ENCODE data around the gene MYO16.

The MYO16 gene

GRCh38 chr13:108674771-108675170 lies 45.4 kb downstream of the MYO16 start:
- TF ChIP-seq, protein P1, sequence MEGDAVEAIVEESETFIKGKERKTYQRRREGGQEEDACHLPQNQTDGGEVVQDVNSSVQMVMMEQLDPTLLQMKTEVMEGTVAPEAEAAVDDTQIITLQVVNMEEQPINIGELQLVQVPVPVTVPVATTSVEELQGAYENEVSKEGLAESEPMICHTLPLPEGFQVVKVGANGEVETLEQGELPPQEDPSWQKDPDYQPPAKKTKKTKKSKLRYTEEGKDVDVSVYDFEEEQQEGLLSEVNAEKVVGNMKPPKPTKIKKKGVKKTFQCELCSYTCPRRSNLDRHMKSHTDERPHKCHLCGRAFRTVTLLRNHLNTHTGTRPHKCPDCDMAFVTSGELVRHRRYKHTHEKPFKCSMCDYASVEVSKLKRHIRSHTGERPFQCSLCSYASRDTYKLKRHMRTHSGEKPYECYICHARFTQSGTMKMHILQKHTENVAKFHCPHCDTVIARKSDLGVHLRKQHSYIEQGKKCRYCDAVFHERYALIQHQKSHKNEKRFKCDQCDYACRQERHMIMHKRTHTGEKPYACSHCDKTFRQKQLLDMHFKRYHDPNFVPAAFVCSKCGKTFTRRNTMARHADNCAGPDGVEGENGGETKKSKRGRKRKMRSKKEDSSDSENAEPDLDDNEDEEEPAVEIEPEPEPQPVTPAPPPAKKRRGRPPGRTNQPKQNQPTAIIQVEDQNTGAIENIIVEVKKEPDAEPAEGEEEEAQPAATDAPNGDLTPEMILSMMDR (IDR thresholded peaks at IDR 0.05; ENCODE audit: insufficient read depth, low read depth, low read length, missing control alignments), result no peak
- DNase-seq (ENCODE audit: low read depth), result no peak
- H3K4me3 ChIP-seq (ENCODE audit: low read depth, low read length), result no peak overlapping the region

DNA sequence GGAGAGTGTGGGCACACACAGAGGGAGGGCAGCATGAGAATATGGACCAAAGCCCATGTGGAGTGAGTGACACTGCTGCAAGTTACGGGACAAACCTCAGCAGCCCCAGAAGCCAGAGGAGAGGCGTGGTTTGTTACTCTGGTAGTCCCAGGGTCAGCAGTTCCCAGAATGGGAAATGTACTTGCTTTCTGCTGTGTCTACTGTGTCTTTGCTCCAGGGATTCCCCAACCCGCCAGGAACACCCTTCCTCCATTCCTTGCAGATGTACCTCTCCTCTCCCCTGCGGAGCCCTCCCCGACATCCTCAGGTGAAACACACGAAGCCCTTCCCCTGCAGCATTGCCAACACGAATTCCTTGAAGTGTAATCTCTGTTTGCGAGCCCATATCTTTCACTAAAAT lies 47.2 kb downstream of the MYO16 start:
- H3K4me3 ChIP-seq (ENCODE audit: low read depth, low read length), result no peak overlapping the region
- TF ChIP-seq, protein P1 (IDR thresholded peaks at IDR 0.05; ENCODE audit: insufficient read depth, low read depth, low read length, missing control alignments), result no peak
- DNase-seq (ENCODE audit: low read depth), result no peak

- DNase-seq (ENCODE audit: low read depth), result no peak
- TF ChIP-seq, protein P1 (IDR thresholded peaks at IDR 0.05; ENCODE audit: insufficient read depth, low read depth, low read length, missing control alignments), result no peak
- no peak overlapping the region for H3K4me3 ChIP-seq (ENCODE audit: low read depth, low read length)
These were observed 48.4 kb downstream of the MYO16 start for GRCh38 chr13:108677806-108678205.

- H3K4me3 ChIP-seq (ENCODE audit: low read depth, low read length), result no peak overlapping the region
- DNase-seq (ENCODE audit: low read depth), result no peak
- TF ChIP-seq, protein P1 (IDR thresholded peaks at IDR 0.05; ENCODE audit: insufficient read depth, low read depth, low read length, missing control alignments), result no peak
These were observed 50.6 kb downstream of the MYO16 start for GRCh38 chr13:108680011-108680410.

DNA sequence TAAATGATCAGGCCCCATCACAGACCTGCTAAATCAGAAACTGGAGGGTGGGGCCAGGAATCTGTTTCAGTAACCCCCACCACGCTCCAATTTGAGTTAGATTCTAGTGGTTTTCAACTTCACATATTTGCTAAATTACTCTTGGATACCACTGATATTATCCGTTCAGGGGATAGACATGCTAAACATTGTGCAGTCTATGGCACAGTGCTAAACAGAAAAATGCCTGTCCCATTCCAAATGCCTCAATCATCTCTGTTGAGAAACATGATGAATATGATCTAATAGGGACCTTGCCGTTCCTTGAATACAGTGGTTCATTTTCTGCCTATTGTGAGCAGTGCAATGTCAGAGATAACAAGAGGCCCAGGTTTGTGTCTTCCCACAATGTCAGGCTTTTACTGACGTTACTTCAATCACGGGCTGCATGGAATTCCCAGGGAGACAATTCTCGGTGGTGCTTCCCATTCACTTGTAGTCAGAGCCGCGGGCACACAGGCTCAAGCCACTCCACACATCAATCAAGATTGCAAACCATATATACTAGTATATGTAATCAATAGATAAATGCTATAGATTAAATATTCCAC lies 52.7 kb downstream of the MYO16 start:
- H3K4me3 ChIP-seq (ENCODE audit: low read depth, low read length), result no peak overlapping the region
- no peak for DNase-seq (ENCODE audit: low read depth)
- TF ChIP-seq, protein P1 (IDR thresholded peaks at IDR 0.05; ENCODE audit: insufficient read depth, low read depth, low read length, missing control alignments), result no peak

- H3K4me3 ChIP-seq (ENCODE audit: low read depth, low read length), result no peak overlapping the region
- DNase-seq (ENCODE audit: low read depth), result no peak
- TF ChIP-seq, protein P1 (IDR thresholded peaks at IDR 0.05; ENCODE audit: insufficient read depth, low read depth, low read length, missing control alignments), result no peak
These were observed 53.3 kb downstream of the MYO16 start for GRCh38 chr13:108682714-108683113.

DNA sequence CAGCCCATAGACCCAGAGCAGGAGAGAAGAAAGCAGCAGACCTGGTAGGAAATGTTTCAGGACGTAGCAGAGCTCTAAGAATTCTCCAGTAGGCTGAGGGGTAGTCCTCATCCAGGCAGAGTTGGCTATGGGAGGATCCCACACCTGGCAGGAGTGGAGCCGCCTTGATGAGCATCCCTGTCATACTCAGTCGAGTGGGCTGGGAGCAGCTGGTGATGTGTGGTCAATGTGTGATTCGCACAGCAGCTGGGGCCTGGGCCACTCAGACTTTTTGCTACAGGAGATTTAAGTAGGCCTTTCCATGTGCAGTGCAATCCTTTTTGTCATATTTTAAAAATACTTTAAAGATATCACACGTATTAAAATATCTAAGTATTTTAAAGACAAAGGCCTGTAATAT lies 56.6 kb downstream of the MYO16 start:
- DNase-seq (ENCODE audit: low read depth), result no peak
- TF ChIP-seq, protein P1 (IDR thresholded peaks at IDR 0.05; ENCODE audit: insufficient read depth, low read depth, low read length, missing control alignments), result no peak
- no peak overlapping the region for H3K4me3 ChIP-seq (ENCODE audit: low read depth, low read length)
